SK-N-SH (cell line): ENCODE measurements around the gene CDC42SE1. TPM values are rescaled to one million over a fixed set of nuclear protein-coding genes. Genes with fewer than 3 reads are reported as not detected.

Experiments used
- CTCF ChIA-PET: fragments of 300-600, 350-600 bp; formaldehyde crosslinking; extraction: SDS; loops from one replicate; lab custom pipeline; 2021; lab: Yijun Ruan, JAX
- POLR2A ChIA-PET: fragments of 350-600 bp; sonication (Branson Sonifier 250); formaldehyde crosslinking; extraction: SDS; loops from one replicate; lab custom pipeline; 2020; ENCODE audit warnings: antibody characterized with exemption, inconsistent platforms; lab: Yijun Ruan, JAX
- DNase-seq: peaks from one replicate; pipeline ENCODE4 v3.0.0; 2012
- H2AFZ ChIP-seq: fragments of 200-600 bp; sonication (generic); 2 replicates; pipeline ENCODE4 v1.8.1; 2016; ENCODE audit warnings: antibody characterized with exemption, mild to moderate bottlenecking, low read depth
- H3F3A ChIP-seq: fragments of 200-600 bp; sonication (generic); replicated peaks from 2 replicates; pipeline ENCODE3; 2016; ENCODE audit warnings: antibody characterized with exemption, mild to moderate bottlenecking; ENCODE audit not compliant: insufficient read depth
- H3K27ac ChIP-seq, 2 experiments: fragments of 200-500 bp in 1 of 2; fragments of 200-600 bp in 1 of 2; sonication (Bioruptor generic) in 1 of 2; sonication (generic), shearing (Covaris generic) in 1 of 2; 2 replicates each; pipeline versions ENCODE4 v1.5.1 to v1.6.1; 2014 to 2016; ENCODE audit warnings: low read depth in 2 of 2, inconsistent platforms in 1 of 2, low read length in 1 of 2, mild to moderate bottlenecking in 1 of 2, mixed read lengths in 1 of 2
- H3K27me3 ChIP-seq: fragments of 200-600 bp; sonication (generic), shearing (Covaris generic); 2 replicates; pipeline ENCODE4 v1.6.1; 2016; ENCODE audit warnings: mixed run types; ENCODE audit not compliant: insufficient read depth
- H3K36me3 ChIP-seq, 2 experiments: fragments of 200-500 bp in 1 of 2; fragments of 200-600 bp in 1 of 2; sonication (Bioruptor generic) in 1 of 2; sonication (generic) in 1 of 2; replicated peaks in 1 of 2; 2 replicates each; pipeline versions ENCODE3 to v1.5.1; 2014 to 2016; ENCODE audit warnings: low read length in 1 of 2, mild to moderate bottlenecking in 1 of 2; ENCODE audit not compliant: insufficient read depth in 2 of 2, control insufficient read depth in 1 of 2
- H3K4me1 ChIP-seq, 2 experiments: fragments of 200-500 bp in 1 of 2; fragments of 200-600 bp in 1 of 2; sonication (Bioruptor generic) in 1 of 2; sonication (generic), shearing (Covaris generic) in 1 of 2; 2 replicates each; pipeline versions ENCODE4 v1.5.1 to v1.6.1; 2014 to 2016; ENCODE audit warnings: low read depth in 1 of 2, low read length in 1 of 2, mixed run types in 1 of 2; ENCODE audit not compliant: insufficient read depth in 2 of 2, control insufficient read depth in 1 of 2
- H3K4me2 ChIP-seq: fragments of 200-600 bp; sonication (generic), shearing (Covaris generic); 2 replicates; pipeline ENCODE4 v1.6.1; 2017; ENCODE audit warnings: mixed run types
- H3K4me3 ChIP-seq, 2 experiments: fragments of 200-500 bp in 1 of 2; fragments of 200-600 bp in 1 of 2; sonication (Bioruptor generic) in 1 of 2; sonication (generic), shearing (Covaris generic) in 1 of 2; 2 replicates each; pipeline versions ENCODE4 v1.5.1 to v1.8.1; 2014 to 2016; ENCODE audit warnings: low read depth in 2 of 2, inconsistent platforms in 1 of 2, low read length in 1 of 2, mild to moderate bottlenecking in 1 of 2, mixed read lengths in 1 of 2, moderate library complexity in 1 of 2
- H3K79me2 ChIP-seq: fragments of 200-600 bp; sonication (generic); 2 replicates; pipeline ENCODE4 v1.8.1; 2017; ENCODE audit warnings: mild to moderate bottlenecking; ENCODE audit not compliant: insufficient read depth
- H3K9ac ChIP-seq: fragments of 200-600 bp; sonication (generic); 2 replicates; pipeline ENCODE4 v1.6.1; 2017; ENCODE audit warnings: mixed run types
- H3K9me2 ChIP-seq: fragments of 200-600 bp; sonication (generic); 2 replicates; pipeline ENCODE4 v1.6.1; 2017; ENCODE audit warnings: mixed run types
- H3K9me3 ChIP-seq: fragments of 200-600 bp; sonication (generic); 2 replicates; pipeline ENCODE4 v1.6.1; 2017; ENCODE audit warnings: mixed run types, mild to moderate bottlenecking, moderate library complexity
- H4K20me1 ChIP-seq: fragments of 200-600 bp; sonication (generic); 2 replicates; pipeline ENCODE4 v1.6.1; 2017; ENCODE audit warnings: mild to moderate bottlenecking, mixed run types; ENCODE audit not compliant: insufficient read depth
- CHD2 ChIP-seq: fragments of 150-350 bp; IDR thresholded peaks from 2 replicates; pipeline ENCODE4 v1.6.1; 2018; ENCODE audit warnings: low read length; ENCODE audit not compliant: partially characterized antibody
- ELF1 ChIP-seq: IDR thresholded peaks from 2 replicates; pipeline ENCODE4 v1.4.0; 2012
- EP300 ChIP-seq, 2 experiments: IDR thresholded peaks; 2 replicates each; pipeline versions ENCODE4 v1.4.0 to v1.6.1; 2012; ENCODE audit warnings: borderline replicate concordance in 1 of 2, low read depth in 1 of 2, low read length in 1 of 2
- EZH2phosphoT487 ChIP-seq: fragments of 200-600 bp; sonication (generic); IDR thresholded peaks from 2 replicates; pipeline ENCODE4 v1.6.1; 2017; ENCODE audit warnings: low read depth, mixed run types, mild to moderate bottlenecking, antibody characterized with exemption, moderate library complexity, borderline replicate concordance
- FOXJ3 ChIP-seq: sonication (generic); formaldehyde crosslinking; IDR thresholded peaks from 2 replicates; pipeline ENCODE4 v1.5.1; 2020; ENCODE audit warnings: mild to moderate bottlenecking, missing genetic modification reagents
- FOXM1 ChIP-seq: IDR thresholded peaks from 2 replicates; pipeline ENCODE4 v1.4.0; 2012; ENCODE audit warnings: low read depth, mild to moderate bottlenecking
- GABPA ChIP-seq: IDR thresholded peaks from 2 replicates; pipeline ENCODE4 v1.4.0; 2012; ENCODE audit warnings: low read depth, mild to moderate bottlenecking
- MXI1 ChIP-seq: IDR thresholded peaks from 2 replicates; pipeline ENCODE4 v1.6.1; 2012; ENCODE audit warnings: mild to moderate bottlenecking, low read depth, low read length, improper control_type of control experiment
- NFIC ChIP-seq: IDR thresholded peaks from 2 replicates; pipeline ENCODE4 v1.4.0; 2012; ENCODE audit warnings: borderline replicate concordance
- RCOR1 ChIP-seq: fragments of 150-350 bp; IDR thresholded peaks from 2 replicates; pipeline ENCODE4 v1.6.1; 2017; ENCODE audit warnings: antibody characterized with exemption, low read length
- RFX5 ChIP-seq: IDR thresholded peaks from 2 replicates; pipeline ENCODE4 v1.6.1; 2012; ENCODE audit warnings: mild to moderate bottlenecking, improper control_type of control experiment, low read length
- RXRA ChIP-seq: IDR thresholded peaks from 2 replicates; pipeline ENCODE4 v1.4.0; 2012; ENCODE audit warnings: low read depth, mild to moderate bottlenecking, borderline replicate concordance
- SMC3 ChIP-seq: IDR thresholded peaks from 2 replicates; pipeline ENCODE4 v1.6.1; 2012; ENCODE audit warnings: low read depth, low read length, improper control_type of control experiment
- TAF1 ChIP-seq: IDR thresholded peaks from 2 replicates; pipeline ENCODE4 v1.6.1; 2012; ENCODE audit warnings: low read depth, mild to moderate bottlenecking, low read length, moderate library complexity, borderline replicate concordance
- TCF12 ChIP-seq: IDR thresholded peaks from 2 replicates; pipeline ENCODE4 v1.4.0; 2012
- TEAD4 ChIP-seq: IDR thresholded peaks from 2 replicates; pipeline ENCODE4 v1.4.0; 2012; ENCODE audit warnings: mild to moderate bottlenecking, borderline replicate concordance; ENCODE audit not compliant: insufficient read depth
- YY1 ChIP-seq: IDR thresholded peaks from 2 replicates; pipeline ENCODE4 v1.4.0; 2012; ENCODE audit warnings: low read depth, mild to moderate bottlenecking
- WGBS: methylation state at CpG from one replicate; pipeline ENCODE4 v1.1.6; 2017; ENCODE audit warnings: low lambda C conversion rate; 5-methylcytosine and 5-hydroxymethylcytosine counted together
- polyA plus RNA-seq, 3 experiments: library from polyadenylated mRNA; depleted of rRNA; stranded (reverse); fragments of >200 nt; gene quantifications; 2 replicates each; pipeline ENCODE4 v1.2.3, GENCODE V29; 2012
- TF ChIP-seq, protein P1 (sequence below): fragments of 150-350 bp; IDR thresholded peaks from 2 replicates; pipeline ENCODE4 v1.6.1; 2017; ENCODE audit warnings: antibody characterized with exemption, low read length, low read depth, borderline replicate concordance
- TF ChIP-seq, protein P2 (sequence below): IDR thresholded peaks from 2 replicates; pipeline ENCODE4 v1.4.0; 2012; ENCODE audit warnings: low read depth, borderline replicate concordance
- TF ChIP-seq, protein P3 (sequence below): fragments of 200-600 bp; sonication (generic); IDR thresholded peaks from 2 replicates; pipeline ENCODE4 v1.6.1; 2017; ENCODE audit warnings: antibody characterized with exemption, mild to moderate bottlenecking, moderate library complexity

CDC42SE1 gene
- polyA plus RNA-seq, 1 of the 3 experiments (the other 2 are of a cell fraction), result 47.8 TPM

DNA sequence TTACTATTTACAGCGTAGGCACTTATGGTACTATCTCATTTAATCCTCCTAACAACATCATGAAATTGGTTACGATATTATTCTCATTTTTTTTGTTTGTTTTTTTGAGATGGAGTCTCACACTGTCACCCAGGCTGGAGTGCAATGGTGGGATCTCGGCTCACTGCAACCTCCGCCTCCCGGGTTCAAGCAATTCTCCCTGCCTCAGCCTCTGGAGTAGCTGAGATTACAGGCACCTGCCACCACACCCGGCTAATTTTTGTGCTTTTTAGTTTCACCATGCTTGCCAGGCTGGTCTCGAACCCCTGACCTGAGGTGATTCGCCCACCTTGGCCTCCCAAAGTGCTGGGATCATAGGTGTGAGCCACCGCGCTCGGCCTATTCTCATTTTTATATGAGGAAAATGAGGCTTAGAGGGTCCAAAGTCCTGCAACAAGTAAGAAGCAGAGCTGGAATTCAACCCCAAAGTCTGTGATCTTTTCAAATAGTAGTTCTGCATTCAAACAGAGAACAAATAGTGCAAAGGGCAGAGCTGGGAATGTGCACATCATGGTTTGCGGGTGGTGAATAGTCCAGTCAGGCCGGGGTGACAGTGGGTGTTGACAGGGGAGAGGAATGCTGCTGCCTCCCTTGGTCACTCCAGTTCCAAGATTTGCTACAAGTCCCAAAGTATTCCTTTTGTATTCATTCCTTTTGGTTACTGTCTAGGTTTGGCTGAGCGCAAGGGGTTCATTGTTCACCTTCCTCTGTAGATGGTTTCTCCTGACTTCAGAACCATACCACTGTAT lies 46.5 kb downstream of the CDC42SE1 start:
- Histone ChIP-seq H3K27ac (no peak overlapping the region), H3K27me3 (no peaks in the 10 kb centered on the region), H4K20me1 (no peaks in the 10 kb centered on the region), H3K36me3 (peaks cover 3 to 6% of the 10 kb centered on the region in 2 experiments), H3K79me2 (peaks cover 15% of the 10 kb centered on the region; the same call in 1 of the 2 replicates), H3K4me3 (no peak overlapping the region), H3K4me1 (peaks cover 5 to 6% of the 10 kb centered on the region in 2 experiments; a peak in 1 of 4 replicates), H2AFZ (no peak overlapping the region), H3K9me2 (no peaks in the 10 kb centered on the region), H3K9me3 (no peaks in the 10 kb centered on the region), H3F3A (peaks cover under 1% of the 10 kb centered on the region), H3K4me2 (no peak overlapping the region), H3K9ac (no peak overlapping the region)
- no peak for TF ChIP-seq SMC3
- TF ChIP-seq EZH2phosphoT487, result no peak
- TF ChIP-seq CHD2, result no peak
- no peak for TF ChIP-seq TAF1
- TF ChIP-seq, protein P1, sequence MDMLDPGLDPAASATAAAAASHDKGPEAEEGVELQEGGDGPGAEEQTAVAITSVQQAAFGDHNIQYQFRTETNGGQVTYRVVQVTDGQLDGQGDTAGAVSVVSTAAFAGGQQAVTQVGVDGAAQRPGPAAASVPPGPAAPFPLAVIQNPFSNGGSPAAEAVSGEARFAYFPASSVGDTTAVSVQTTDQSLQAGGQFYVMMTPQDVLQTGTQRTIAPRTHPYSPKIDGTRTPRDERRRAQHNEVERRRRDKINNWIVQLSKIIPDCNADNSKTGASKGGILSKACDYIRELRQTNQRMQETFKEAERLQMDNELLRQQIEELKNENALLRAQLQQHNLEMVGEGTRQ, result no peak
- no peak for TF ChIP-seq FOXJ3
- TF ChIP-seq, protein P2, sequence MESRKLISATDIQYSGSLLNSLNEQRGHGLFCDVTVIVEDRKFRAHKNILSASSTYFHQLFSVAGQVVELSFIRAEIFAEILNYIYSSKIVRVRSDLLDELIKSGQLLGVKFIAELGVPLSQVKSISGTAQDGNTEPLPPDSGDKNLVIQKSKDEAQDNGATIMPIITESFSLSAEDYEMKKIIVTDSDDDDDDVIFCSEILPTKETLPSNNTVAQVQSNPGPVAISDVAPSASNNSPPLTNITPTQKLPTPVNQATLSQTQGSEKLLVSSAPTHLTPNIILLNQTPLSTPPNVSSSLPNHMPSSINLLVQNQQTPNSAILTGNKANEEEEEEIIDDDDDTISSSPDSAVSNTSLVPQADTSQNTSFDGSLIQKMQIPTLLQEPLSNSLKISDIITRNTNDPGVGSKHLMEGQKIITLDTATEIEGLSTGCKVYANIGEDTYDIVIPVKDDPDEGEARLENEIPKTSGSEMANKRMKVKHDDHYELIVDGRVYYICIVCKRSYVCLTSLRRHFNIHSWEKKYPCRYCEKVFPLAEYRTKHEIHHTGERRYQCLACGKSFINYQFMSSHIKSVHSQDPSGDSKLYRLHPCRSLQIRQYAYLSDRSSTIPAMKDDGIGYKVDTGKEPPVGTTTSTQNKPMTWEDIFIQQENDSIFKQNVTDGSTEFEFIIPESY, result no peak
- TF ChIP-seq TEAD4, result no peak
- TF ChIP-seq NFIC, result no peak
- no peak for TF ChIP-seq MXI1
- CTCF ChIA-PET, result interaction anchor here (1.2 to 2.7 kb wide), 3 partner anchors 12 to 44 kb away, joined by 3 to 13 read pairs (median 7); no protein-coding TSS in a partner anchor
- DNase-seq, result no peak
- 93% methylated on average over 14 of the region's 14 CpGs for WGBS
- POLR2A ChIA-PET, result no interaction called here

DNA sequence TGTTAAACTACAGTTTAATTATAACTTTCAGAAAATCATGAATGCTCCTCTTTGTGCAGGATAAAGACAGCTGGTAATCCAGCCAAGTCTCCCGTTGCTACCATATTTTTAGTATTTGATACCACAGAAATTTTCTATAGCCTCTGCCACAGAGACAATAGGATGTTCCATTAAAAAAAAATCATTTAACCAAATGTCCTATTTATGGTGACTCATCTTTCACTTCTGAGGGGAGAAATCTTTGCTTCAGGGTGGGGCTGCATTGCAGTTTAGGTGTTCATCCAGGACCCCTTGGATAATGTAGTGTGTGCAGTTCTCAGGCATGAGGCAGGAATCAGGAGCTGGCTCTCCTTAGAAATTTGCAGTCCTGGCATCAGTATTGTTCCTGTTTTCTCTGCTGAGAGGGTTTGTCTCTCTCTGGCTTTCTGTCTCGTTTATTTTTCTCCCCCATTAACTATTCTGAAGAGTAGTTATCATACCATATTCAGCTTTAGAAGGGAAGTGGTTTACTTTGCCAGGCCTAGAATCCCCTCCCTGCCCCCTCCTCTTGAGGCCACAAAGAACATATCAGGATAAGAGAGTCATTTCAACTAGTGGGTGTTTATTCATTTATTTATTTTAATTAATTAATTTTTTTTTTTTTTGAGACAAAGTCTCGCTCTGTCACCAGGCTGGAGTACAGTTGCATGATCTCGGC lies 48.1 kb downstream of the CDC42SE1 start:
- Histone ChIP-seq H3K36me3 (peaks cover 0 to 3% of the 10 kb centered on the region in 2 experiments), H3K4me3 (no peak overlapping the region), H4K20me1 (no peaks in the 10 kb centered on the region), H3K9me3 (no peaks in the 10 kb centered on the region), H3K27me3 (no peaks in the 10 kb centered on the region), H3K27ac (peak overlapping the region in 1 of 2 experiments; percentile 14; a peak in 1 of 4 replicates), H3K4me2 (no peak overlapping the region; the same call in 1 of the 2 replicates), H3K9me2 (no peaks in the 10 kb centered on the region), H3K4me1 (peaks cover 6 to 17% of the 10 kb centered on the region in 2 experiments; a peak in 1 of 4 replicates), H3F3A (peaks cover 14% of the 10 kb centered on the region), H3K79me2 (peaks cover 15% of the 10 kb centered on the region; the same call in 1 of the 2 replicates), H2AFZ (no peak overlapping the region), H3K9ac (no peak overlapping the region)
- TF ChIP-seq RCOR1 (no peak), YY1 (no peak), MXI1 (no peak), GABPA (no peak), RFX5 (no peak), FOXM1 (no peak), EP300 (IDR thresholded peaks at IDR 0.05; ENCODE audit: borderline replicate concordance in 1 of 2, low read depth in 1 of 2, low read length in 1 of 2) (no peak), RXRA (no peak), EZH2phosphoT487 (no peak), TEAD4 (no peak), ELF1 (no peak), TCF12 (no peak)
- TF ChIP-seq, protein P1, result no peak
- TF ChIP-seq, protein P3, sequence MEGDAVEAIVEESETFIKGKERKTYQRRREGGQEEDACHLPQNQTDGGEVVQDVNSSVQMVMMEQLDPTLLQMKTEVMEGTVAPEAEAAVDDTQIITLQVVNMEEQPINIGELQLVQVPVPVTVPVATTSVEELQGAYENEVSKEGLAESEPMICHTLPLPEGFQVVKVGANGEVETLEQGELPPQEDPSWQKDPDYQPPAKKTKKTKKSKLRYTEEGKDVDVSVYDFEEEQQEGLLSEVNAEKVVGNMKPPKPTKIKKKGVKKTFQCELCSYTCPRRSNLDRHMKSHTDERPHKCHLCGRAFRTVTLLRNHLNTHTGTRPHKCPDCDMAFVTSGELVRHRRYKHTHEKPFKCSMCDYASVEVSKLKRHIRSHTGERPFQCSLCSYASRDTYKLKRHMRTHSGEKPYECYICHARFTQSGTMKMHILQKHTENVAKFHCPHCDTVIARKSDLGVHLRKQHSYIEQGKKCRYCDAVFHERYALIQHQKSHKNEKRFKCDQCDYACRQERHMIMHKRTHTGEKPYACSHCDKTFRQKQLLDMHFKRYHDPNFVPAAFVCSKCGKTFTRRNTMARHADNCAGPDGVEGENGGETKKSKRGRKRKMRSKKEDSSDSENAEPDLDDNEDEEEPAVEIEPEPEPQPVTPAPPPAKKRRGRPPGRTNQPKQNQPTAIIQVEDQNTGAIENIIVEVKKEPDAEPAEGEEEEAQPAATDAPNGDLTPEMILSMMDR, result no peak
- 91% methylated on average over 4 of the region's 4 CpGs for WGBS
- ChIA-PET POLR2A (no interaction called here), CTCF (interaction anchor here (0.6 to 2.7 kb wide), 5 partner anchors 13 to 1166 kb away, joined by 3 to 13 read pairs (median 3); partner anchors contain the start of gene C1orf56)
- DNase-seq, result no peak
